HG02798 (cell line): Measurements from ENCODE around the gene EMC10.
A peak's percentile ranks its signal among the peaks of the same experiment; 100 is the strongest.

Experiments used
- ATAC-seq: cut with Tn5 transposase; IDR thresholded peaks from one replicate; pipeline ENCODE4 v1.9.1; 2021; ENCODE audit warnings: mild to moderate bottlenecking; ENCODE audit not compliant: unreplicated experiment, poor library complexity

Gene EMC10

DNA sequence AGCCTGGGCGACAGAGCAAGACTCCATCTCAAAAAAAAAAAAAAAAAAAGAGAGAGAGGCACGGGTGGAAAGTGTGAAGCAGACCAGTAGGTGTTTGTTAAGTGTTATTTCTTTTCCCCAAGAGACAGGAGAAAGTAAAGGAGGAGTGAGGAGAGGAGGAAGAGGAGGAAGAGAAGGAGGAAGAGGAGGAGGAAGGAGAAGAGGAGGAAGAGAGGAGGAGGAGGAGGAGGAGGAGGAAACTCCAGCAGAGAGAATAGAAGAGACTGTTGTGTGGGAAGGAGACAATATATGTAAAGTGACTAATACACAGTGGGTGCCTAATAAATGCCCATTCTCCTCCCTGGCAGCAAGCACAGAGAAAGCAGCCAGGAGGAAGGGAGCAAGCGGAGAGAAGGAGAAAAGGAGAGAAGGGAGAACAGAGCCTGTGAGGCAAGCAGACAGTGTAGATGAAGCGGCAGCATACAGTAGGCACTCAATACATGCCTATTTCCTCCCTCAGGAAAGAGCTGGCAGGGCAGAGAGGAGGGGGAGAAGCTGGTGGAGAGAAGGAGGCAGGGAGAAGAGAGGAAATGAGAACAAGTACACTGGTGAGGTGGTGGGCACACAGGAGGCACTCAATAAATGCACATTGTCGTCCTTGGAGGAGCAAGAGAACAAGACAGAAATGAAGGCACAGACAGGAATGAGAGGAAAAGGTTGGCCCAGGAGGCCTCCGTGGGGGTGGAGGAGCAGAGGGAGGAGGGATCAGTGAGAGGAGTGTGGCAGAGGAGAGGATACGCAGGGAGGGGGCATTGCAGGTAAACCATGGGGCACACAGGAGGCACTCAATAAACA is 18.1 kb downstream of the EMC10 start:
- ATAC-seq, result no peak

DNA sequence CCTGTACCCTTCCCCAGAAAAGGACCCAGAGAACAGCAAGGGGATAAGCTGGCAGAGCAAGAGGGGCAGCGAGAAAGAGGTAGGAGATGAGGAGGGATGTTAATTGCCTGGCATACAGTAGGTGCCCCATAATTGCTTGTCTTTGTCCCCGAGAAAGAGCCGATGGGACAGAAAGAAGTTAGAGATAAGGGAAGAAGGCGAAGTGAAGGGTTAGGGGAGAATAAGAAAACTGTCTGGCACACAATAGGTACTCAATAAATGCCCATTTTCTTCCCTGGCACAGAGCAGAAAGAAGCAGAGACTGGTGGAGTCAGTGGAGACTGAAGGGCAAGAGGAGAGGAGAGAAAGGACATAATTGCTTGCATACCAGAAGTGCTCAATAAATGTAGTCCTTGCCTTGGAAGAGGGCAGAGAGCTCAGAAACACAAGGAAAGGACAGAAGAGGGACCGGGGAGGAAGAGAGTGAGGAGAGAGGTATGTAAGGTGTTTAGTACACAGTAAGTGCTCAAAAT is 18.8 kb downstream of the EMC10 start:
- ATAC-seq, result no peak

DNA sequence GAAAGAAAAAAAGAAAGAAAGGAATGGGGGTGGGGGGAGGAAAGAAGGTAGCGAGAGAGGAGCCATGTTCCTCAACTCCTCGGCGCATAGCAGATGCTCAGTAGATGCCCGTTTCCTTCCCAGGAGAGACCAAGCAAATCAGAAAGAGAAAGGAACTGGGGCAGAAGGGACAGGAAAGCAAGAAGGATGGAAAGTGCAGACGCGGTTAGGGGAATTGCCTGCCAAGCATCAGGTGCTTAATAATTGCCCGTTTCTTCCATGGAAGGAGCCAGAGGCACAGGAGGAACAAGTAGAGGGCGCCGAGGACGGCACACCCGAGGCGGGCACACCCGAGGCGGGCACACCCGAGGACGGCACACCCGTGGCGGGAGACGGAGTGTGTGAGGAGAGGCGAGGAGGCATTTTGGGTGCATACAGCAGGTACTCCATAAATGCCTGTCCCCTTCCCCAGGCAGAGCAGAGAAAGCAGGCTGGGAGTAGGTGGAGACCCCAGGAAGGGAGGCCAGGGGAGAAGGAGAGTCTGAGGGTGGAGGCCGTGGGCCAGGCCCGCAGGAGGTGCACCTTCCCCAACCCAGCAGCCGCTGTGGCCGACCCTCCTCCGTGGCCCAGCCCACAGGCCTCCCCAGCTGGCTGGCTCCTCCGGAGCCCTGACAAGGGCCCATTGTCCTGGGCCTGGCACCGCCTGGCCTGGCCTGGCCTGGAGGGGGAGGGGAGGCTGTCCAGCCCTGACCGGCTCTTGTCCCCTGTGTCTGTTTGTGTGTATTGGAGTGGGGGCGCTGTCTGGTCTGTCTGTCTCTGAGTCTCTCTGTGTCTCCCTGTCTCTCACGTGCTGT is 20.1 kb downstream of the EMC10 start:
- no peak for ATAC-seq

- no peak for ATAC-seq
These were observed 20.7 kb downstream of the EMC10 start for GRCh38 chr19:50497022-50497405.

DNA sequence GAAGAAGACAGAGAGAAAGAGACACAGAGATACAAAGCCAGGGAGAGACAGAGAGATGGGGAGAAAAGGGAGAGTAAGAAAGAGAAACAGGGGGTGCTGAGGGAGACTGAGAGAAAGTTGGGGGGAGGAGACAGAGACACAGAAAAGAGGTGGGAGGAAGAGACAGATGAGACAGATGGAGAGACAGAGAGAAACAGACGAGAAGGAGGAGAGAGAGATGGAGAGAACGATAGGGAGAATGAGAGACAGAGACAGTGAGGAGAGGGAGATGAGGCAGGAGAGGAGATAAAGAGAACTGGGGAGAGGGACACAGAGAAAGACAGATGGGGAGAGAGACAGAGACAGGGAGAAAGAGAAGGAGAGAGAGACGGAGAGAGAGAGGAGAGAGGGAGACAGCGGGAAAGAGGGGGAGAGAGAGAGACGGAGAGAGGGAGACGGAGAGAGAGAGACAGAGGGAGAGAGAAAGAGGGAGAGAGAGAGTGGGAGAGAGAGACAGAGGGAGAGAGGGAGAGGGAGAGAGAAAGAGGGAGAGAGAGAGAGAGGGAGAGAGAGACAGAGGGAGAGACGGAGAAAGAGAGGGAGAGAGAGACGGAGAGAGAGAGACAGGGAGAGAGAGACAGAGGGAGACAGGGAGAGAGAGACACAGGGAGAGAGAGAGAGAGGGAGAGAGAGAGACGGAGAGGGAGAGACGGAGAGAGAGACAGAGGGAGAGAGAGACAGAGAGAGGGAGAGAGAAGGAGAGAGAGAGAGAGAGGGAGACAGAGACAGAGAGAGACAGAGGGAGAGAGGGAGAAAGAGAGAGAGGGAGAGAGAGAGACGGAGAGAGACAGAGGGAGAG is 22.1 kb downstream of the EMC10 start:
- ATAC-seq, result no peak

DNA sequence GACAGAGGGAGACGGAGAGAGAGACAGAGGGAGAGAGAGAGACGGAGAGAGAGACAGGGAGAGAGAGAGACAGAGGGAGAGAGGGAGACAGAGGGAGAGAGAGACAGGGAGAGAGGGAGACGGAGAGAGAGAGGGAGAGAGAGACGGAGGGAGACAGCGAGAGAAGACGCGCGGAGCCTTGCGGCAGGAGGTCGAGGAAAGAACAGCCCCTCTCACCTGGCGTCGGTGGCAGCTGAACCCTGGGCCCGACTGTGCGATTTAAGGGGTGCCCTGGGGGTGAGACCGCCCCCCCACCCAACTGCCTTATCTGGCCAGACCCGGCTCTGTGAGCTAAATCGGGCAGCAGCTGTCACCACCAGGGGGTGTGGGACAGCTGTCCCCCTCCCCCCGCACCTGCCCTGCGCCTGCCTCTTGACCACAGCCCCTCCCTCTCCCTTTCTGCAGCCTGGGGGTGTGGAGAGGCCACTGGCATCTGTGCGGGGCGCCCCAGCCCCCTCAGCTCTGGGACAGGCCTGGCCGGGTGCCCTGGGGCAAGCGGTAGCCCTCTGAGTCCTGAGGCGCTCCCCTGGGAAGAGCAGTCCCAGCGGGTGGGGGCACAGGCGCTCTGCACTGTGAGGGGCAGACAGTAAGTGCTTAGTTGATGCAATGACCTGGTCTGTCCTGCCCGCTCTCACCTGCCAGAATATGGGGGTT is 23.9 kb downstream of the EMC10 start:
- no peak for ATAC-seq

DNA sequence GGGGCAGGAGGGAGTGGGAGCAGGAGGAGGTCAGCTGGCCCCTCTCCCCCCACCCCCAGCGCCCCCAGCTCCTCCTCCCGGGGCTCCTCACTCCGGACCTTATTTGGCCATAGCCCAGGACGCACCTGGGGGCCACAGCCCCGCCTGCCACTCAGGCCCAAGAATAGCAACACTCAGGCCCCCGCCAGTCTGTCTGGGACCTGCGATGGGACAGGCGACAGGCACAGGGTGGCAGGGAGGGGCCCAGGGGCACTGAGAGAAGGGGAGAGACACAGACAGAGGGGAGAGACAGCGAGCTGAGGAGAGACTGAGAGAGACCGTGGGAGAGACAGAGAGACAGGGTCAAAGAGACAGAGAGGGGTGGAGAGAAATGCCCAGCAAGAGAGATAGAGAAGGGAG is 24.4 kb downstream of the EMC10 start:
- no peak for ATAC-seq

DNA sequence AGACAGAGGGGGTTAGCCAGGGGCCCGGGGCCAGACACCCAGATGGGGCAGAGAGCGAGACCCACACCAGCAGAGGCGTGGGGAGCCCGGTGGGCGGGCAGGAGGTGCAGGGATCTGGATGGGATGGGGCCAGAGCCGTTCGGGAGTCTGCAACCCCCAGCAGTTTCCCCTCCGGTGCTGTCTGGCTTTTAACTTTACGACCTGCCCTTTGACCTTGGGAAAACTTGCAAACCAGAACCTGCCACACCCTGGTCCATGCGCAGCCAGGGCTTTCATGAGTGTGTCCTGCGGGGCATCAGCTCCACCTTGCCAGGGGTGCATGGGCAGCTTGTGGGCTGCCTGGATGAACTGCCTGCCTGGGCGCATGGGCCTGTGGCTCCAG is 24.9 kb downstream of the EMC10 start:
- no peak for ATAC-seq

GRCh38 chr19:50501568-50502475 is 25.5 kb downstream of the EMC10 start:
- no peak for ATAC-seq

GRCh38 chr19:50505856-50506611 is 29.7 kb downstream of the EMC10 start:
- ATAC-seq, result no peak

DNA sequence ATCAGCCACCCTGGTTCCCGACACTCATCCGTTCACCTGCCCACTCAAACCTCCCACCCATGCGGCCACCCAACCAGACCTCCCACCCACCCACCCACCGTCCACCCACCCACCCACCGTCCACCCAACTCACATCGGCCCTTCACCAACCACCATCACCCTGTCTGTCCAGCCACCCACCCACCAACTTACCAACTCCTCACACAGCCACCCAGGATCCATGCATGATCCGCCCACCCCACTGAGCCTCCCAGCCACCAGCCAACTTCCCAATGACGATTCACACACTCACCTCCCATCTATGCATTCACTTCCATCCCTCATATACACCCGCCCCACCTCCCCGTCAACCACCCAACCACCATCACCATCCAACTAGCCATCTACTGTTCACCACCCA is 30.4 kb downstream of the EMC10 start:
- no peak for ATAC-seq

GRCh38 chr19:50507376-50507775 is 31.1 kb downstream of the EMC10 start:
- no peak for ATAC-seq

DNA sequence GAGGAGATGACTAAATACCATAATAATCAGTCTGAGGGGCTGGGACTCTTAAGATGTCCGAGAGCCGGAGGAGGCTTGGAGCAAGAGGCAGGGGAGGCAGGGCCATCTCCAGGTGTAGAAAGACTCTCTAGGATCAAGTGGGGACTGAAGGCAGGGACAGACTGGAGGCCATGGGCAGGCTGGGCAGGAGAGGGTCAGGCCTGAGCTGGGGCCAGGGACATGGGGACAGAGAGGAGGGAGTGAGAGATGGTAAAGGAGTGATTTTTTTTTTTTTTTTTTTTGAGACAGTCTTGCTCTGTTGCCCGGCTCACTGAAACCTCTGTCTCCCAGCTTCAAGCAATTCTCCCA is 32.5 kb downstream of the EMC10 start:
- ATAC-seq, result no peak

- ATAC-seq, result no peak
These were observed 33.1 kb downstream of the EMC10 start for GRCh38 chr19:50509366-50509765.

DNA sequence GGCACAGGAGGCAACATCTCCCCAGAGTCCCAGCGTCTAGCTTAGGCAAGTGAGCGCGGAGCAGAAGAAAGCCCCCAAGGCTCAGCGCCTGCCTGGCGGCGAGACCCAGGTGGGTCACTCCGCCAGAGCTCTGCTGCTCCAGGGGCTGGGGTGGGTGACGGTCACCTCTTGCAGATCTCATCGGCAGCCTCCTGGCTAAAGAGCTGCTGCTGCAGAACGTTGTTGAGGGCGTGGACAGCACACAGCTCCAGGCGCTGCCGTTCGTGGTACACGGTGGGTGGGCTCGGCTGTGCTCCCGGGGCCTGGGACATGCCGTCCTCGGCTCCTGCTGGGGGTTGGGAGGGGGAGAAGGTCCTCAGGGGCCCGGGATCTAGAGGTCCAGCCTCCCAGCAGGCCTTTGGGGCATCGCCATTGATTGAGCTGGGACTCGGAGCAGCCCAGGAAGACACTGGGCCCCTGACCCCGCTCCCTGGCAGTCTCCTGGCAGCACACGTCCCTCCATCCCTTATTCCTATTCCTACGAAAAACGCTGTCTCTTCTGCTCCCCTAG is 33.9 kb downstream of the EMC10 start:
- ATAC-seq, result no peak

GRCh38 chr19:50510700-50511068 is 34.4 kb downstream of the EMC10 start:
- ATAC-seq, result no peak

GRCh38 chr19:50511069-50511822 is 34.9 kb downstream of the EMC10 start, which contains the start of gene JOSD2:
Gene JOSD2, minus strand, starts transcription at chr19:50511191. Its CDS starts 760 bp downstream, at chr19:50510431.
- peak; percentile 91 for ATAC-seq
